Activated naive CD4-positive, alpha-beta T cell treated with Interleukin-2 at 50 U/mL for 16 hours (primary cell): ENCODE data around the gene SMIM35.
"Not testable (repeated sequence)": the region's sequence is repeated elsewhere in the genome, so short reads cannot be mapped to it uniquely, and the experiment has no call there.

ENCODE experiments used
- DNase-seq: peaks from one replicate; pipeline ENCODE4 v3.0.0-alpha.2; 2020

SMIM35 gene

DNA sequence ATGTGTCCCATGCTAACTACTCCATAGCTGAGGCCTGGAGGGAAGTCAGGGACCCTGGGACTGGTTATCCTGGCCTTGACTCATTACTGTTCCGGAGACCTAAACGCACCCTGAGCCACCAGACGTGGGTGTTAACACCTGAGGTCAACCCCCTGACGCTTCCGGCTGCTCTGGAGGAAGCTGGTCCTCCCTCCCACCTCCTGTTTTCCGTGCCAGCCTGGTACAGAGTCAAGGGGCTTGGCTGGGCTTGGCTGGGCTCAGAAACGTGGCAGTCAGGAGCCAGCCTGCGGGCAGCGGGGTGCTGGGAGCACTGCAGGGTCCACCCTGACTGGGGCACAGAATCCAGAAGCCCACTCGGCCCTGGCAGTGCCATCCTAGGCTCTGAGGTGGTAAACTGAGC lies 7.3 kb downstream of the SMIM35 start:
- no peak for DNase-seq

DNA sequence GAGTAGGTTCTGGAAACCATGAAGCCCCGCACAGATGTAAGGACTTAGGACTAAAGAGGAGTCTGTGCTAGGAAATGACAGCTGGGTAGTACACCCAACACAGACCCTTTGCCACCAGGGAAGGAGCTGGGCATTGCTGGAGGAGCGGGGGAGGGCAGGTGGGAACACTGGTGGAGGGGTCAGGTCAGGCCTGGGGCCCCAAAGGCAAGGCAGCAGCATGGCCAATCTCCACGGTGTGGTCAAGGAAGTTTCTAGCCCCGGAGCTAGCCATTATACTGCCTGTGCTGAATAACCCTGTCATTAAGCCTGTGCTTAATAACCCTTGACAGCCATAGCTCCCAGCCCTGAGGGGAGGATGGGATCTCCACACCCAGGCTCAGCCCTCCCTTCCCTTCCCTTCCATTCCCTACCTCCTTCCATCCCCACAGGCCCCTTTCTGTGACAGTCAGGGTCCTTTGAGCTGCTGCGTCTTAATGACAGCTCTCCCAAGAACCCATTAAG lies 7.8 kb downstream of the SMIM35 start:
- DNase-seq = no peak

DNA sequence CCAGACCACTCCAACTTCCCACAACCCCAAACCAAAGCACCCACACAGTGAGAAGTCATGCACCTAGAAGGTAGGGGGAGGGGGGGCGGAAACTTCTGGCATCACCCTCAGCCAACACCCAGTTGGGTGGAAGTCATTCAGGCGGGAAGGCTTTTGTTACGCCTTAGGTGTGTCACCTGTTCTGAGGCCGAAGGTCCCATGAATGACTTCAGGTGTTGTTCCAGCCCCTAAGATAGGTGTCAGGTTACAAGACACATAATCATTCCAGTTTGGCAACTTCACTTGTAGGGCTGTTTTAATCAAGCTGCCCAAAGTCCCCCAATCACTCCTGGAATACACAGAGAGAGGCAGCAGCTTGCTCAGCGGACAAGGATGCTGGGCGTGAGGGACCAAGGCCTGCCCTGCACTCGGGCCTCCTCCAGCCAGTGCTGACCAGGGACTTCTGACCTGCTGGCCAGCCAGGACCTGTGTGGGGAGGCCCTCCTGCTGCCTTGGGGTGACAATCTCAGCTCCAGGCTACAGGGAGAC lies 9.9 kb downstream of the SMIM35 start, which contains the start of gene TMPRSS4:
TSS of gene TMPRSS4 (plus strand) at position 325 of the 528 bp plus-strand sequence. CDS start 225 bp downstream, outside the sequence.
- no peak for DNase-seq

DNA sequence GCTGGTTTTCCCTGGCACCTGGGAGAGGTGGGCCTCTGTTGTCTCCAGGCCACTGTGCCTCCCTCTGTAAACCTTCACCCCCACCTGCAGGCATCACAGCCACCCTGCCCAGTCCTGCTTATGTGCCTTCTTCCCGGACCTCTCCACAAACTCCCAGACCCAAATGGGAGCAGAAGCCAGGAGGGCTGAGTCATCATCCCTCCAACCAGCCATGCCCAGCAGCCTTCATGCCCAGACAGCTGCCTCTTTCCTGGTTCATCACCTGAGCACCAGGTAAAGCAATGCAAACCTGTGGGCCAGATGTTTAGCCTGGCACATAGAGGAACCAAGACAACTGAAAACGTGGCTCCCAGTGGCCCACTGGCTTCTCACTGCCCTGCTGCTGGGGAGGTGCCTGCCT lies 12.0 kb downstream of the SMIM35 start:
- no peak for DNase-seq

DNA sequence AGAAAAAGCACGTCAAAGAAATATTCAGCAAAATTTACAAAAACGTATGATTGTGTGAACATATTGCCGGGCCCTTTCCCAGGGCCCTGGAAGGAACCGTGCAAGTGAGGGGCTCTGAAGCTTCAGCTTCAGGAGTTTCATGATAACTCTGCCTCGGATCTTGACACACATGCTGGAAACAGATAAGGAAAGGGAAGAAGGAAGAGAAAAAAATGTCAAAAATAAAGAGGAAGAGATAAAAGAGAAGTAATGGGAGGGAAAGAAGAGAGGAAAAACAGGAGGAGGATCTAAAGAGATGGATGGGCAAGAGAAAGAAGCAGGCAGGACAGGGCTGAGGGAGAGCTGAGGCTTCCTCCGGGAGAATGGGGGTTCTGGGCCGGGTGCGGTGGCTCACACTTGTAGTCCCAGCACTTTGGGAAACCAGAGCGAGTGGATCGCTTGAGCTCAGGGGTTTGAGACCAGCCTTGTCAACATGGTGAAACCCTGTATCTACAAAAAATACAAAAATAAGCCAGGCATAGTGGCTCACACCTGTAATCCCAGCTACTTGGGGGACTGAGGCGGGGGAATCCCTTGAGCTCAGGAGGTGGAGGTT lies 12.6 kb downstream of the SMIM35 start:
- no peak for DNase-seq

DNA sequence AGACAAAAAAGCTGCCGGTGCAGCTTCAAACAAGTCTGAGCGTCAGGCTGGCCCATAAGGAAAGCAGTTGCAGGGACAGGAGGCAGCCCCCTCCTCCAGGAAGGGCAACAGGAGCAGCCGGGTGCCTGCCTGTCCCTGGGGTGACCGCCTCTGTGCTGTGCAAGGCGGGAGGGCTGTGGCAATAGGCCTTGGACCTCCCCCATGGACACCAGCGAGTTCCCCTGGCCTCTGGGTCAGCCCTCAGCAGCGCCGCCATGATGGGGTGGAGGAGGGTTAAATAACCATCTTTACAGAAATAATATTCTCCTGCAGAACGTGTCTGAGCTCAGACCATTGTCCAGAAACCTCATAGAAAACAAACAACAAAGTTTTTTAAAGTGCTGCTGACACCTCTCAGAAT lies 13.2 kb downstream of the SMIM35 start:
- DNase-seq = no peak

DNA sequence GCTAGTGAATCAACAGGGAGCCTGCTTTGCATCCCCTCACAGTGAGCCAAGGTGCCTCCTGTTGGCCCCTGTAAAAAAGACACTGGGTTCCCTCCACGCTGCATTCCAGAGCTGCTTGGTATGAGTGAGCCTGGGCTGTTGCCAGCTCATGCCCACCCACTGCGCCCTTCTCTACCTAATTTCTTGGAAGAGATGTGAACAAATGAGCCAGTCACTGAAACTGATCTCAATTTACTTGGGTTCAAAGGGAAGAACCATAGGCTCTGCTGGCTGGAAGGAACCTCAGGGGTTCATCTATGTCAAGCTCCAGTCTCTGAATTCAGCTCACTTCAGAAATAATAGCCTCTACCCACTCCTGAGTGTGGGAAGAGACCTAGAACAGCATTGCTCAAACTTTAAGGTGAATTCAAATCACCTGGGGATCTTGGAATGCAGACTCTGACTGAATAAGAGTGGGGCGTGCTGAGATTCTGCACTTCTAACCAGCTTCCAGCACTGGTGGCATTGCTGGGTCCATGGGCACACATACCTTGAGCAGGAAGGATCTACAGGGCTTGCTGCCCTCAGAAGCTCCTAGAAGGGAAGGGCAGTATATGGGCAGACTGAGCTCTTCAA lies 15.2 kb downstream of the SMIM35 start:
- no peak for DNase-seq

DNA sequence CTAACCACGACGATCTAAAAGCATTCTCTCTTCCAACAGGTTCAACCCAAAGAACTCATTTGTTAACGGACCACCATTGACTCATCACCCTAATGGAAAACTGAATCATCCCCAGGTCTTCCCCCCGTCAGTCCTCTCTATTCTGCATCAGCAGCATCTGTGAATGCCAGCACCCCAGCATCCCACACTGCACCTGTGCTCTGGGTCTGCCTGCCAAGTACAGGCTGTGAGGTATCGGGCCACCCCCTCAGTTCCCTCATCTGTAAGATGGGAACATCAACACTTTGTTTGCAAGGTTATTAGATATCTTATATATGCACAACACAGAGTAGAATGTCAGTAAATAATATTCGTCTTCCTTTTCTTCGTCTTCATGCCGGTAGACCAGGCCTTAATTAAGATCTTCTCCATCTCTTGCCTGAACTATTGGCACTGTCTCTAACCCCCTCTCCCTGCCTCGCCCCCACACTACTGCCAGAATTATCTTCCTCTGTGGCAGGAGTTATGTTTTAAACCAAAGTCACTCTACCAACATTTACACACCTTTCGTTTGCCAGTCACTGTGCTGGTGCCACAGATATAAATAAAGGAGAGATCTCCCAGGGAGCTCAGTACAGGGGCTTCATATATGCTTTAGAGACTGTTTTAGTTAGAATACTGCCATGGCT lies 17.7 kb downstream of the SMIM35 start:
- DNase-seq = no peak

DNA sequence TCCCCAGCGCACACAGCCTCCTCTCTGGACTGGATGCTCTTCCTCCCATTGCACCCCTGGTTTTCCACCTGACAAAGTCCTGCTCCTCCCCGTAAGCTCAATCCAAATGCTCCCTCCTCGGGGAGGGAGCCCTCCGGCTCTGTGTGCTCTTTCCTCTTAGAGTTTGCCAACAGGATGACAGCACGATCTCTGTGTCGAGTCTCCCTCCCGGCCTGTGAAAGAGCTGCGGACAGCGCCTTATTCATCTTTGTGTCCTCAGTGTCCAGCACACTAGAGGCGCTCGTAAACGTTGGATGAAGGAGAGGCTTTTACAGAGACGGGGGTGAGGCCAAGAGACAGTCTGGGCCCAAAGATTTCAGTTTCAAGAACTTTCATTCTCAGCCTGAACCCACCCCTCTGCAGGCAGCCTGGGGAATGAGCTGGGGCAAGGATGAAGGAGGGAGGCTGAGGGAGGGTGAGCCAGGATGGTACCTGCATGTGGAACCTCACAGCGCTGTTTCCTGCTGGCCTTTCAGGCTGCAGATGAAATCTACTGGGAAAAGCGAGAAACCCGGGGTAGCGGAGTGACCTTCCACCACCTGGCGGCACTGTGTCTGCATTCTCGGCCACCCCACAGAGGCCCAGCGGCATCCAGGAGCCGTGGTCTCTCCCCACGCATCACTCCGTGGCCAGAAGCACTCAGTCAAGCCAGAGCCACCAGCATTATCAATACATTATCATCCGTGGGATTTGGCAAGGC lies 18.4 kb downstream of the SMIM35 start:
- DNase-seq = no peak

DNA sequence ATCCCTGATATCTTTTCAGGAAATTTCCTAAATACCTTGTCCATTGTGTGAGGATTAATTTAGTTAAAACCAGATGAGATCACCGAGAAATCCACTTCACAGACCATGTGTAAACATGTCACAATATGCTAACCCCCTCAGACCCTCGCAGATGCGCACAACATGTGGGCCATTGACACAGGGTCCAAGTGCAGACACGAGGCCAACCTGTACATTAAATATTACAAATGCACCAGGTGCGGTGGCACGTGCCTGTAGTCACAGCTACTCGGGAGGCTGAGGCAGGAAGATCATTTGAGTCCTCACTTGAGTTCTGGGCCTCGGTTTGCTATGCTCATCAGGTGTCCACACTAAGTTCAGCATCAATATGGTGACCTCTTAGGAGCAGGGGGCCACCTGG lies 19.8 kb downstream of the SMIM35 start:
- no peak for DNase-seq

DNA sequence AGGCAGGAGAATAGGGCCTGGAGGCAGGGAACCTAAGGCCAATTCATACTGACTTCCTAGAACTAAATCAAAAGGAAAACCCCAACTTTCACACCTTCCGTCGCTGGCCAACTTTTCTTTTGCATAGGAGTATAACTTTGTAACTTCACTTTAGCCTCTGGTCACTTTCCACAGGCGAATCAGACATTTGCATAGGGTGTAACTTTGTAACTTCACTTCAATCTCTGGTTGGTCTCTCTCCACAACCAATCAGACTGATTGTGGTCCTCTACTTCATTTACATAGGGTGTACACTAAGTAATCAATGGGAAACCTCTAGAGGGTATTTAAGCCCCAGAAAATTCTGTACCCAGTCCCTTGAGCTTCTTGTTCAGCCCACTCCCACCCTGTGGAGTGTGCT lies 21.4 kb downstream of the SMIM35 start:
- no peak for DNase-seq

DNA sequence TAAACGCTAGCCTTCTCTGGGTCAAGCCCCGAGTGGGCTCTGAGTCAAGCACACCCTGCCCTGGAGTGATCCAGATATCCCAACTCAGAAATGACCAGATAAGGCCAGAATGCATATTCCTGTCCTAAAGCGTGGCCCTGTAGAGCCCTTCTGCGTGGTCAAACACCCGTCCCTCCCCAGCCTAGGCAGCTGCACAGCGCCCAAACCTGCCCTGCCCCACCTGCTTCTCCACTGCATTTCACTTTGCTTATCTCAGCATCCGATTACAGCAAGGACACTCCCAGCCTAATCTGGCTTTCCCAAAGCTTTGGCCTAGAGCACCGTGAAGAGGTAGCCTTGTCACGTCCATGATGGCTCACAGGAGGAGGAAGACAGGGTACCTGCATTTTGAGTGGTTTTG lies 21.8 kb downstream of the SMIM35 start:
- no peak for DNase-seq

DNA sequence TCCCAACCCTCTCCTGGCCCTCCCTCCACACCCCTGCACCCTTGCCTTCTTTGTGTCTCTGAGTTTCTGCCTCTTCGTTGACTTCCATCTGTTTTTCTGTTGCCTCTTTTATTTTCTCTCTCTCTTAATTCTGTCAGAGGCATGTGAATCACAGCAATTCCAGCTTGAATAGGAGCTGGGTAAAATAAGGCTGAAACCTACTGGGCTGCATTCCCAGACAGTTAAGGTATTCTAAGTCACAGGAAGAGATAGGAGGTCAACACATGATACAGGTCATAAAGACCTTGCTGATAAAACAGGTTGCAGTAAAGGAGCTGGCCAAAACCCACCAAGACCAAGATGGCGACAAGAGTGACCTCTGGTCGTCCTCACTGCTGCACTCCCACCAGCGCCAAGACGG lies 24.1 kb downstream of the SMIM35 start:
- DNase-seq = not testable (repeated sequence)

DNA sequence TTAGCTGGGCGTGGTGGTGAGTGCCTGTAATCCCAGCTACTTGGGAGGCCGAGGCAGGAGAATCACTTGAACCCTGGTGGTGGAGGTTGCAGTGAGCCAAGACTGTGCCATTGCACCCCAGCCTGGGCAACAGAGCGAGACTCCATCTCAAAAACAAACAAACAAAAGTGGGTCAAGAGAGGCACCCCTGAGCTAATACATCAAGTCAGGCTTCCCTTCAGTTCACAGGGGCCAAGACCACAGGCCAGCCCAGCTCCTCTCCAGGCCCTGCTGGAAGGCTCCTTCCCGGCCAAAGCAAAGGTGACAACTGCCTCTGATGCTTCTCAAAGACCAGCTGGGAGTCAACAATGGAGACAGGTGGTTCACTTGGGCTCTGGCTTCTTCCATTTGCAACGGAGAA lies 24.6 kb downstream of the SMIM35 start:
- not testable (repeated sequence) for DNase-seq

DNA sequence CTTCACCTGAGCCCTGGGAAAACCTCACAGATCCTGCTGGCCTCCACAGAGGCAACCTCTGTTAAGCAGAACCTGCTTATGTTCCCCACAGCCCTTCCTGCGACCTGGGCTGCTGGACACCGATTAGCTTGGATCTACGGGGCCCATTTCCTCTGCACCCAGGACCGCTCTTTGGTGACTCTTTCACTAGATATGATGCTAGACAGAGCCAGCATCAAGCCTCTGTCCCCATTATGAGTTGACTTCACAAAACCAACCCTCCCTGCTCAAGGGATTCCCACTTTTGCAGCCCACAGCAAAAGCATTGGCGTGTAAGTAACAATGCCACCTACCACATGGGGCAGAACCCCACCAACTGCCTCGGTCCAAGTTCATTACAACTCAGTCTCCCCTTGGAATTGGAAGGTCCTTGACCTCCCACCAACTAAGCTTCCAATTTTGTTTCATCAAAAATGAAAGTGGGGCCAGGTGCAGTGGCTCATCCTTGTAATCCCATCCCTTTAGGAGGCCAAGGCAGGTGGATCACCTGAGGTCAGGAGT lies 25.1 kb downstream of the SMIM35 start:
- DNase-seq = no peak

DNA sequence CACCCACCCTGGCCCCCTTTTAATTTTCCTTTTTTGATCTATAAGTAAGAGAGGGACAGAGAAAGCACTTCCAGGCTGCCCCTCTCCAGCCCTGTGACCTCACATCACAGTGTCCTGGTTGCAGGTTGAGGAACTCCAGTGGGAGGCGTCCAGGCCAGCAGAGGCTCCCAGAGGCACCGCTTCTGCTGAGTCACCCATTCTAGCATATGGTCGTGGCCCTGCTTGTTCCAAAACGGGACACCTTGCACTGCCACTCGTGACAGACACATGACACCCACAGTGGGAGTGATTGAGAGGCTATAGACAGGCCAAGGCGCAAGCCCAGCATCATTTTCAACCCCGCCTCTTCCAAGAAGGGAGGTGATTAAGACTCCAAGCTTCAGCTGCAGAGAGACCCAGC lies 25.9 kb downstream of the SMIM35 start:
- DNase-seq = no peak

DNA sequence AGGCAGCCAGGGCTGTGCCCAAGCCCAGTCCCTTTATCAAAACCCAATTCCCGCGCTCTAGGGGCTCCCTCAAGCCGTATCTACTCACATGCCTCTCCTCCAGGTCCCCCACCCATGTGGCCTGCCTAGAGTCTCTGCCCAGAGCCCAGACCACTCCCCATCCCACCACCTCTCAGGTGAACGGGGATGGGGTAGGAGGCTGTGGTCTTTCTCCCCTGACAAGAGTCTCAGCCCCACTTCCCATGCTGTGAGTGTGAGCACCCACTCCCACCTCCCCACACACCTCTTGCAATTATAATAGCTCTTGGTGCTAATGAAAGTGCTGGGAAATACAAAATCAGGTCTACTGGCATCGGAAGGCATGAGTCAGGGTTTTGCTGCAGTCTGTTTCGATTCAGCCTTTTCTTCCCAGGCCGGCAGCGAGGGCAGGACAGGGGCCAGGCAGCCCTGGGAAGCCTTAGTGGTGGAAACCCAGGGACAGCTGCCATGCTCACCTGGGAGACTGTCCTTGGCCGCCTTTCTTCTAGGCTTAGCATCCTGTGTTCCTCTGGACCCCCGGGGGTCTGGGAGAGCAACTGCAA lies 26.6 kb downstream of the SMIM35 start:
- DNase-seq = no peak

DNA sequence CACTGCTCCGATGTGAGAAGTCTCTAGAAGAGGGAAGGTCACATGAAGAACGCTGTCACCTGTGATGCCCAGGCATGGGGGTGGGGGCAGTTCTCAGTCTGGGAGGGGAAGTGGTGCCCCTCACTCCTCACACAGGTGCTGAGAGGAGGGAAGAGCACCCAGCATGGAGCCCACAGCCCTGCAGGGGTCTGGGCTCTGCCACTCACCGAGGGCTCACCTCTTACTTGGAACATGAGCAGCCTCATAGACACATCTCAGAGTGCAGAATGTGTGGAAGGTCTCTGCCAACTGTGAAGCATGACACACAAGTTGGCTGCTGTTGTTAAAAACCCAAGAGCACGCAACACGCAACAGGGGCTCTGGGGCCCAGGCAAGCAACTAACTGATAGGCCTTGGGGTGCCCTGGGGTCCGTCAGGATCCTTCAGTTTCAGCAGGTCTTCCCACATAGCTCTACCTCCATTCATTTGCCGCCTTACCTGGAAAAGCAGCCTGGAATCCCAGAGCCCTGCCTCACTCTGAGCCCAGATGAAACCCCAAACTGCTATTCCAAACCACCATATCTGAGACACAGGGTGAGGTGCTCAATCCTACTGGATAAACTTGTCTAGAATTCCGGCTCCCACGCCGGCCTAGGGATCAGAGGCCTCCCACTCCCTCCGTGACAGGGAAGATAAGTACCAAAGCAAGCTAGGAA lies 27.4 kb downstream of the SMIM35 start:
- no peak for DNase-seq

DNA sequence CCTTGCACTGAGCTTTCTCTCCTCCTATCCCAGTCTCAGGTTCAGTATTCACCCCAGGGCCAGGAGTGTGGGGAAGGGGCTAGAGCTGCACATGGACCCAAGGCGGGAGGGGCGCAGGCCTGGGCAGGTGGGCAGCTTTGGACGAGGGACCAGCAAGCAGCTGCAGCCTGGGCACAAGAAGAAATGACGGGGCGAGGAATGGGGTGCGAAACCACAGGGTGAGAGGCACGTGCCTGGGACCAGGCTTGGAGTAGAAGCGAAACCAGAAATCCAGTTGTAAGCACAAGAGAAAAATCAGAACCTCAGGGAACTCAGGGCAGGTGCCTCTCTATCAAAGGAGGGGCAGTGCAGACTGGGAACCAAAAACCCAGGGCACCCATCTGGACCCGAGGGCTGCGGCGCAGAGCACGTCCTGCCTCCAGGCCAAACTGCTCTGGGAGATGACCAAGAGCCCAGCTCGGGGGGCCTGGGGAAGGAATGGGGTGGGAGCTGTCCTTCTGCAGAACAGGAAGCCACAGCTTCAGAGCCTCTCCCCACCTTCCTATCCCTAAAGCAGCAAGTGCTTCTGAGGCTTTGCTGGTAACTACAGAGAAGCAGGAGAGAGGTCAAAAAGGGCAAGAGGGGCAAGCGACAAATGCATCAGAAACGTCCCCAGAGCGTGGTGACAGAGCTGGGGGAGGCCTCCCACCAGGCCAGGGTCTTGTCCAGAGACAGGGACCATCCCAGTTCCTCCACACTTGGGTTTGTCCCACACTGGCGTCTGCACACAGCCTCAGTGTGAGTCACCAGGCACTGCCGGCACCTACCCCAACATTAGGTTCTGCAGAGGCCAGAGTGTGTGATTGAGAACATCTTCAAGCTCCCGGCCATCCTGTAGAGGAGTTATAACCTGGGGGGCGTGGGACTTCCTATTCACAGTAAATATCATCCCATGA lies 28.2 kb downstream of the SMIM35 start:
- no peak for DNase-seq

DNA sequence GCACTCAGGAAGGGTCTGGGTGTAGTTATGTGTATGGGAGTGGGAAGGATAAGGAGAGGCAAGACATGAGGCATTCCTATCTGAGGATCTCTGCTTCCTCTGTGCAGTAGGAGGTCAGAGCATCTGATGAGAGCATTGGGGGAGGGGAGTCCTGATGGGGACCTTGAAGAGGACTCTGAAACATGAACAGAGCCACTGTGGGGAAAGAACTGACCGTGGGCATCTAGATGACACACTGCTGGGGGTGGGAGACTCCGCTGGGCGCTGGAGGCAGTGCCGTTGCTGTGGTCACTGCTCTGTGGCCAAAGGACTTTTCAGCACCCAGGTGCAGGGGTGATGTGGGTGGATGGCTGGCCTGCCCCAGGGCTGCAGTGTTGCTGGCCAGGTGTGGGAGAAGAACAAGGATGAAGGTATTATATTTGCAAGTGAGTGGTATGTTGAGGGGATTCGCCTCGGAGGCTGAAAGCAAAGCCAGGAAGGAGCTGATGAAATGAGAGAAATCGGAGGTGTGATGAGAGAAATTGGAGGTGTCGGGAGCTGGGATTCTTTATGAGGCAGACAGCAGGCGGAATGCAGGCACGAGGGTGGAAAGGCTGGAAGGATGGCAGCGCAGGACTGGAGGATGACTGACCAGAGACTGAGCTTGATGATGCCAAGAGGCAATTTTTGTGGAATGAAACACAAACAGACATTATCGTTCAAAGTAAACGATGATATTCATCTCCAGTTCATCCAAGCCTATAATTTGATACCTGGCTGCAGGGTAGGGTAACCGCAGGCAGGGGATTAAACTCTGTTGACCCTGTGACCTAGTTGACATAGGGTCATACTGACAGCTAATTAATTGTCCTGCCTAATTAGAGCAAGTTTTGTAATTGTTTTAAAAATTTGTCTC lies 29.3 kb downstream of the SMIM35 start:
- no peak for DNase-seq
